ENCODE measurements around the gene TECTA.
"Not testable (repeated sequence)": the region's sequence is repeated elsewhere in the genome, so short reads cannot be mapped to it uniquely, and the experiment has no call there.

DNA sequence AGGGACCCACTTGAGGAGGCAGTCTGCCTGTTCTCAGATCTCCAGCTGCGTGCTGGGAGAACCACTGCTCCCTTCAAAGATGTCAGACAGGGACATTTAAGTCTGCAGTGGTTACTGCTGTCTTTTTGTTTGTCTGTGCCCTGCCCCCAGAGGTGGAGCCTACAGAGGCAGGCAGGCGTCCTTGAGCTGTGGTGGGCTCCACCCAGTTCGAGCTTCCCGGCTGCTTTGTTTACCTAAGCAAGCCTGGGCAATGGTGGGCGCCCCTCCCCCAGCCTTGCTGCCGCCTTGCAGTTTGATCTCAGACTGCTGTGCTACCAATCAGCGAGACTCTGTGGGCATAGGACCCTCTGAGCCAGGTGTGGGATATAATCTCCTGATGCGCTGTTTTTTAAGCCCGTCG is 76.6 kb downstream of the TECTA start:
- not testable (repeated sequence) for TF ChIP-seq TBP (IDR thresholded peaks at IDR 0.05; ENCODE audit: low read depth, low read length); RAD21 (IDR thresholded peaks at IDR 0.05 in 1 of 2, conservative IDR thresholded peaks at IDR 0.05 in 1 of 2; ENCODE audit: low read depth in 2 of 2, low read length in 2 of 2); TAF1 (IDR thresholded peaks at IDR 0.05; ENCODE audit: low read depth, low read length); JUND (IDR thresholded peaks at IDR 0.05; ENCODE audit: low read length); BRCA1 (IDR thresholded peaks at IDR 0.05; ENCODE audit: low read depth, low read length); CEBPB (IDR thresholded peaks at IDR 0.05; ENCODE audit: low read depth, low read length); POLR2A (IDR thresholded peaks at IDR 0.05; ENCODE audit: control extremely low read depth in 1 of 2, low read depth in 2 of 2, low read length in 2 of 2); POLR2AphosphoS5 (IDR thresholded peaks at IDR 0.05; ENCODE audit: low read depth, low read length); EP300 (IDR thresholded peaks at IDR 0.05; ENCODE audit: borderline replicate concordance in 1 of 2, low read depth in 2 of 2, low read length in 2 of 2)
- TF ChIP-seq, protein P1, sequence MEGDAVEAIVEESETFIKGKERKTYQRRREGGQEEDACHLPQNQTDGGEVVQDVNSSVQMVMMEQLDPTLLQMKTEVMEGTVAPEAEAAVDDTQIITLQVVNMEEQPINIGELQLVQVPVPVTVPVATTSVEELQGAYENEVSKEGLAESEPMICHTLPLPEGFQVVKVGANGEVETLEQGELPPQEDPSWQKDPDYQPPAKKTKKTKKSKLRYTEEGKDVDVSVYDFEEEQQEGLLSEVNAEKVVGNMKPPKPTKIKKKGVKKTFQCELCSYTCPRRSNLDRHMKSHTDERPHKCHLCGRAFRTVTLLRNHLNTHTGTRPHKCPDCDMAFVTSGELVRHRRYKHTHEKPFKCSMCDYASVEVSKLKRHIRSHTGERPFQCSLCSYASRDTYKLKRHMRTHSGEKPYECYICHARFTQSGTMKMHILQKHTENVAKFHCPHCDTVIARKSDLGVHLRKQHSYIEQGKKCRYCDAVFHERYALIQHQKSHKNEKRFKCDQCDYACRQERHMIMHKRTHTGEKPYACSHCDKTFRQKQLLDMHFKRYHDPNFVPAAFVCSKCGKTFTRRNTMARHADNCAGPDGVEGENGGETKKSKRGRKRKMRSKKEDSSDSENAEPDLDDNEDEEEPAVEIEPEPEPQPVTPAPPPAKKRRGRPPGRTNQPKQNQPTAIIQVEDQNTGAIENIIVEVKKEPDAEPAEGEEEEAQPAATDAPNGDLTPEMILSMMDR (IDR thresholded peaks at IDR 0.05; ENCODE audit: control extremely low read depth in 1 of 3, insufficient read depth in 1 of 3, low read depth in 1 of 3, low read length in 3 of 3): not testable (repeated sequence)

All from H1 (cell line).